DLD1 (cell line): ENCODE data around the gene PRTFDC1.

Experiments
- in situ Hi-C: cut with HindIII; loops from 2 replicates; pipeline ENCODE4 v1.10.0; 2017; ENCODE audit warnings: low sequenced_read_pairs

PRTFDC1 gene

GRCh38 chr10:24882047-24882698 lies 70.2 kb downstream of the PRTFDC1 start:
- in situ Hi-C loops, result no loop called here

DNA sequence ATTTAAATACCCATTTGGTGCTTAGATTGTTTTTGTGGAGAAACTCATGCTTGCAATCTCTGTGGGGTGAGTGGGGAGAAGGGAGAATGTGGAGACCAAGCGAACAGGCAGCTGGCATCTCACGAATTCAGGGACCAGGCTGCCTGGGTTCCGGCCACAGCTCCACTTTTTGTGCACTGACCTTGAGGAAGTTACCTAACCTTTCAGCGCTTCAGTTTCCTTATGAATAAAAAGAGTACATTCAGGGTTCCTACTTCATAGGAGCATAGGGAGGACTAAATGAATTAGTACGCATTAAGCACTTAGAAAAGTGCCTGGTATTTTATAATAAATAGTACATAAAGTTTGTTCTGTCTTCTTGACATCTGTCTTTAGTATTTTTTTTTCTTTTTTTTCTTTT lies 72.5 kb downstream of the PRTFDC1 start:
- in situ Hi-C loops, result no loop called here

- in situ Hi-C loops, result no loop called here
These were observed 78.3 kb downstream of the PRTFDC1 start for GRCh38 chr10:24874133-24874532.

DNA sequence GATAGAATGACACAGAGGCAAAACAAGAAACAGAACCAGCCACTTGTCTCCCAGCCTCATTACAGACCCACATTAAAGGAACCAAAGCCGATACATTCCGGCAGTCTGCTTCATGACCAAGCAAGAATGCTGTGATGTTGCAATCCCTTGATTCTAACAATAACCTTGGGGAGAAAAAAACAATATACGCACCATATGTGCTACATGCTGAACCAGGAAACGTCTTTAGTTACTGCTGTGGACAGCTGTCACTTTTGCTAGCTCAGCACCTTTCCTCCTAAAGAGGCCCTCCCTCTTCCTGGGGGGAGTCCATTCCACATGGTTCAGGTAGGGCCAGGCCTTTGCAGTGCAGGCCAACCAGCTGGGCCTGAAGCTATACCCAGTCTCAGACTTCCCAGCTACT lies 79.1 kb downstream of the PRTFDC1 start:
- in situ Hi-C loops, result no loop called here

DNA sequence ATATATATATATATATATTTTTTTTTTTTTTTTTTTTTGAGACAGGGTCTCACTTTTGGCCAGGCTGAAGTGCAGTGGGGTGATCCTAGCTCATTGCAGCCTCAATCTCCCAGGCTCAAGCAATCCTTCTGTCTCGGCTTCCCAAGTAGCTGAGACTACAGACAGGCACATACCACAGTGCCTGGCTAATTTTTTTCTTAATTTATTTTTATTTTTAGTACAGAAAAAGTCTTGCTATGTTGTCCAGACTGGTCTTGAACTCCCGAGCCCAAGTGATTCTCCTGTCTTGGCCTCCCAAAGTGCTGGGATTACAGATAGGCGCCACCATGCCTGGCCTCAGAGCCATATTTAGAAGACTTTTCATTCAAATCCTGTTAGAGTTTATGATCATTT lies 79.6 kb downstream of the PRTFDC1 start:
- in situ Hi-C loops, result no loop called here

GRCh38 chr10:24872049-24872789 lies 80.2 kb downstream of the PRTFDC1 start:
- in situ Hi-C loops, result no loop called here

DNA sequence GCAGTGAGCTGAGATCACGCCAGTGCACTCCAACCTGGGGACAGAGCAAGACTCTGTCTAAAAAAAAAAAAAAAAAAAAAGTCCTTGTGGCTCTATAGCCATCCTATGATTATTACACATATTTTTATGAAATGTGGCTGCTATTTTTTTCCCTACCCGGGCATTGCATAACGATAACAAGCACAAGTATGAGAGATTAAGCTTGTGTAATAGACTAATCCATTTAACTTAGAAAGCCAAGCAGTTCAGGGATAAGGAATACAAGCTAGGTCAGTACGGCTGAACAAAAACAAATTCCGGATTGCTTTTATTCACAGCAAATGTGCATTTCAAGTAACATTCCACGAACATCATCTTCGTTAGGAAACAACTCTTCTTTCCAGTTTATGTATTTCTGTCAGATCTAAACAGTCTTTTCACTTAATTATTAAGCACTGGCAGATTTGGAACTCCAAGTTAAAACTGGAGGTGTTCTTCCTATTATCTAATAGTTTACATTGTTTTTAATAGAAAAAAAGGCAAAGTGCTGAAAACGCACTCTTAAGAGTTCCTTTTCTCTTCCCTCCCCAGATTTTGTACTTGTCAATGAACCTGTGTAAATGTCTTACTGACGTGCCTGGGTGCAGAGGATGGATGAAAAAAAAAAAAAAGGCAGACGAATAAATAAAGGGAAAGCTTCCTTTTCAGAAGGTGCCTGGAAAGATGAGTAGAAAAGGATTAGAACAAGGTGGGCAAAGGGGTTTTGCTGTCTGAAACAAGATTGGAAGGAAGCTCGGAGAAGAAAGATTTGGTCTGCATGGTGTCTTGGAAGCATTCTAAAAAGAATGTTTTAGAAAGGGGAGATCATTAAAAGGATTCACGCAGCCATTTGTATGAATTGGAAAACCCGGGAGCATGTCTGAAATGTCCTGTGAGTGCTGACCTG lies 81.1 kb downstream of the PRTFDC1 start:
- in situ Hi-C loops, result no loop called here

GRCh38 chr10:24869354-24870015 lies 82.9 kb downstream of the PRTFDC1 start:
- in situ Hi-C loops, result no loop called here

DNA sequence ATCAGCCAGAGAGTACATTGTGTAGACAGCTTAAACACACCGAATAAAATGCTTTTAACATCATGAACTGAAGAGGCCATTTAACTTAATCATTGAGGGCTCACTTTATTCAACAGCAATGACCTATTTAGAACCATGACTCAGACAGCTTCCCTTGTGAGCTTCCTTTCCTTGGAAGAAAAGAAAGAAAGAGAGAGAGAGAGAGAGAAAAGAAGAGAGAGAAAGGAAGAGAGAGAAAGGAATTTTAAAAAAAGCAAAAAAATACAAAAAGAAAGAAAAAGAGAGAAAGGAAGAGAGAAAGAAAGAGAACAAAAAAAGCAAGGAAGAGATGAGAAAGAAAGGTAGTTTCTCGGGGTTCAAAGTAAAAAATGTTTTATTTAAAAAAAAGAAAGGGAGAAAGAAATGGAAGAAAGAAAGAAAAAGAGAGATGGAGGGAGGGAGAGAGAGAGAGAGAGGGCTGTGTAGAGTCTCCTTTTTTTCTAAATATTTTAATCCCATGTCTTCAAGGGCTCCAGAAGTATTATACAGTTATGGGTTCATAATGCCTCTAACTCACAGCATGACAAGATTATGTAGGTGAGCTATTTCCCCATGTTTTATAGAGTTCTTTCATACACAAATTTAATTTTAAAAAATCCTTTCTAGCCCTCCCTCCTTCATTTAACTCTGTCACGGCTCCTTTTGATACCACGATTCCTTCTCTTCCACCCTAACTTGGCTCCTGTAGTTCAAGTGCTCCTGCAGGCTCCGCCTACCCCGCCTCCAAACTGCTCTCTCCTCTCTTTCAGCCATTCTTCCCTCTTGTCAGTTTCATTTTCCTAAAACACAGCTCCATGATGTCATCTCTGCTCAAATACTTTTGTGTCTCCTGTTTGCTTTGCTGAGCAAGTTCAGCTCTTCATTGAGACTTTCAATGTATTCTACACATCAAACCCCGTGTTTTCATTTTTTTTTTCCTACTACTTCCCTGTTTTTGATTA lies 85.5 kb downstream of the PRTFDC1 start:
- in situ Hi-C loops, result no loop called here

DNA sequence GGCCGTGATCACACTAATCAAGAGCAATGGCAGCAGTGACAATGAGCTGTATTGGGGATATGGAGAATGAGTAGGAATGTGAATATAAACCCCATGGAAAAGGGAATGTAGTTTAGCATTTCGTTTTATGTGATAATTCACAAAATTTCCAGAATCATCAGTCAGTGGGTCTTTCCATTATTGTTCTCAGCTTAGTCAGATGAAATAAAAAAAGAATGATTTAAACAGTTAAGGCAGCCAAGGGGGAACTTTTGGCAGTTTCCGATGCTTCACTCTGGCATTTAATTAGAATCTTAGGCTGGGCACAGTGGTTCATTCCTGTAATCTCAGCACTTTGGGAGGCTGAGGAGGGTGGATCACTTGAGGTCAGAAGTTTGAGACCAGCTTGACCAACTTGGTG lies 86.6 kb downstream of the PRTFDC1 start:
- in situ Hi-C loops, result no loop called here

GRCh38 chr10:24862589-24862988 lies 89.8 kb downstream of the PRTFDC1 start:
- in situ Hi-C loops, result no loop called here

- in situ Hi-C loops, result no loop called here
These were observed 93.8 kb downstream of the PRTFDC1 start for GRCh38 chr10:24858288-24859270.

- in situ Hi-C loops, result no loop called here
These were observed 95.2 kb downstream of the PRTFDC1 start for GRCh38 chr10:24857031-24857725.

- in situ Hi-C loops, result no loop called here
These were observed 98.2 kb downstream of the PRTFDC1 start for GRCh38 chr10:24854256-24854655.

DNA sequence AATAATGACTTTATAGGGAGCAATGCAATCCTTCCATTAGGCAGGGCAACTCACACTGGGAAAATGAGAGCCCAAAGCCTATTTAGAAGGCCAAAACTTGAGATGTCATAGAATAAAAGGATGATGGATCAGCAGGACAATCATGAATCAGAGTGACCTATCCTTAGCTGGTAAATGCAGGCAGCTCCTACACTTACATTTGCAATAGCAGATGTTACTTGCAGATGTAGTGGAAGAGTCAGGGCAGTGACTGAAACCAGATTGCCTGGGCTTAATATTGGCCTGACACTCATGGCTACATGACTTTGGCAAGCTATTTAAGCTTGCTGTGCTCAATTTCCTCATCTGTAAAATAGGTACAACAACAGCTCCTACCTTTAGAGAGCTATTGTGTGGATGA lies 98.7 kb downstream of the PRTFDC1 start:
- in situ Hi-C loops, result no loop called here

GRCh38 chr10:24851629-24852028 lies 100.8 kb downstream of the PRTFDC1 start:
- in situ Hi-C loops, result no loop called here

DNA sequence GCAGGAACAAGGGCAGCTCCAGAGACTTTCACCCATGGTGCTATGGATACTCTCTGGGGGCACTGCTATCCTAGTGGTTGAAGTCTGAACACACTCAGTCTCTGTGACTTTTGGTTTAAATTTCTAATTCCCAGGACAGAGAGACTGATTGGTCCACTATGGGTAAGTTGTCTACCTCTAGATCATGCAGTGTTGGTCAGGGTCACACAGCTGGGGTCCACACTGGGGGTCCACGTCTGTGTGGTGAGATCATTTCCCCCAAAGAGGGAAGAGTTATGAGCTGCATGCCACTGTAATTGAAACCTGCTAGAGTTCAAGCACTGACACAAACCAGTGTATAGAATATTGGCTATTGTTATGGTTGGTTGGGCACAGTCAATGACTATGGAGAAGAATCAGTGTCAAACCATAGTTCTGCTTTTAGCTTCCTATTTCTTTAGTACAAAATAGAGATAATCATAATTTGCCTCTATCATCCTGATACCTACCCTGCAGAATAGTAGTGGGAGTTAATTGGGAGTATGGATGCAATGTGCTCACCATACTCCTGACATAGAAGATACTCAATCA lies 101.6 kb downstream of the PRTFDC1 start:
- in situ Hi-C loops, result no loop called here
